ENCODE measurements around the gene EPHB1. TPM values are rescaled to one million over a fixed set of nuclear protein-coding genes. Genes with fewer than 3 reads are reported as not detected.

The EPHB1 gene
- total and polyA plus RNA-seq, 2 donors (not counting 3 experiments of a cell fraction or from before 2014, with no cell fraction given), result 1.3 to 5.2 TPM

GRCh38 chr3:135007607-135008006, 212.5 kb downstream of the EPHB1 start:
- ChIA-PET CTCF (interaction anchor here (0.7 kb wide), 1 partner anchor 10 kb away, joined by 3 read pairs; no protein-coding TSS in a partner anchor), POLR2A (no interaction called here)
- no peaks in the 10 kb centered on the region for H3K9me3 ChIP-seq (replicated peaks; ENCODE audit: control insufficient read depth, insufficient read depth, low read length)
- TF ChIP-seq GATA2 (IDR thresholded peaks at IDR 0.05; ENCODE audit: insufficient read depth, insufficient read length, low read depth, low read length), result peak; percentile 22
- TF ChIP-seq, protein P1, sequence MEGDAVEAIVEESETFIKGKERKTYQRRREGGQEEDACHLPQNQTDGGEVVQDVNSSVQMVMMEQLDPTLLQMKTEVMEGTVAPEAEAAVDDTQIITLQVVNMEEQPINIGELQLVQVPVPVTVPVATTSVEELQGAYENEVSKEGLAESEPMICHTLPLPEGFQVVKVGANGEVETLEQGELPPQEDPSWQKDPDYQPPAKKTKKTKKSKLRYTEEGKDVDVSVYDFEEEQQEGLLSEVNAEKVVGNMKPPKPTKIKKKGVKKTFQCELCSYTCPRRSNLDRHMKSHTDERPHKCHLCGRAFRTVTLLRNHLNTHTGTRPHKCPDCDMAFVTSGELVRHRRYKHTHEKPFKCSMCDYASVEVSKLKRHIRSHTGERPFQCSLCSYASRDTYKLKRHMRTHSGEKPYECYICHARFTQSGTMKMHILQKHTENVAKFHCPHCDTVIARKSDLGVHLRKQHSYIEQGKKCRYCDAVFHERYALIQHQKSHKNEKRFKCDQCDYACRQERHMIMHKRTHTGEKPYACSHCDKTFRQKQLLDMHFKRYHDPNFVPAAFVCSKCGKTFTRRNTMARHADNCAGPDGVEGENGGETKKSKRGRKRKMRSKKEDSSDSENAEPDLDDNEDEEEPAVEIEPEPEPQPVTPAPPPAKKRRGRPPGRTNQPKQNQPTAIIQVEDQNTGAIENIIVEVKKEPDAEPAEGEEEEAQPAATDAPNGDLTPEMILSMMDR (IDR thresholded peaks at IDR 0.05; ENCODE audit: extremely low read depth in 1 of 2, insufficient read depth in 1 of 2, low read depth in 1 of 2, low read length in 2 of 2), result no peak
- no peaks in the 10 kb centered on the region for H3K9me1 ChIP-seq (replicated peaks; ENCODE audit: control insufficient read depth, extremely low read depth, insufficient read depth, low read length)
- H3K9ac ChIP-seq (replicated peaks; ENCODE audit: extremely low read depth, insufficient read depth, low read length), result no peak overlapping the region
- DNase-seq (ENCODE audit: low read depth, low spot score) (peak; percentile 5), FAIRE-seq (no peak)
- dilution Hi-C loops (cut with MboI; ENCODE audit: extremely low pct_ligation_motif_present, low sequenced_read_pairs) (no loop called here), intact Hi-C loops (cut with micrococcal nuclease) (loop anchor here (5.0 kb wide), 1 partner anchor 210 kb away; the partner anchor contains the start of gene EPHB1)
- no peak overlapping the region for H2AFZ ChIP-seq (ENCODE audit: low read depth, low read length)
- no peaks in the 10 kb centered on the region for H4K20me1 ChIP-seq (replicated peaks; ENCODE audit: control insufficient read depth, extremely low read depth, insufficient read depth, low read length)
- H3K4me2 ChIP-seq (ENCODE audit: insufficient read depth, low read length), result no peak overlapping the region
- BruUV-seq (replicated peaks), result no TSS peak
- H3K27ac ChIP-seq (ENCODE audit: insufficient read depth, low read depth, low read length), result no peak overlapping the region
- no peak overlapping the region for H3K4me3 ChIP-seq (replicated peaks in 1 of 3; ENCODE audit: insufficient read depth in 1 of 3, low read depth in 1 of 3, low read length in 3 of 3)
- H3K4me1 ChIP-seq (ENCODE audit: control insufficient read depth, extremely low read depth, insufficient read depth, low read length), result no peaks in the 10 kb centered on the region
- no peaks in the 10 kb centered on the region for H3K27me3 ChIP-seq (ENCODE audit: control insufficient read depth in 2 of 2, insufficient read depth in 2 of 2, low read length in 2 of 2)
- H3K79me2 ChIP-seq (ENCODE audit: control insufficient read depth, insufficient read depth, low read length), result no peaks in the 10 kb centered on the region
- no peaks in the 10 kb centered on the region for H3K36me3 ChIP-seq (ENCODE audit: control insufficient read depth in 2 of 2, extremely low read depth in 1 of 2, insufficient read depth in 2 of 2, low read length in 2 of 2)

GRCh38 chr3:135008326-135008725, 213.3 kb downstream of the EPHB1 start:
- Histone ChIP-seq H3K4me3 (replicated peaks in 1 of 3; ENCODE audit: insufficient read depth in 1 of 3, low read depth in 1 of 3, low read length in 3 of 3) (no peak overlapping the region), H3K4me1 (ENCODE audit: control insufficient read depth, extremely low read depth, insufficient read depth, low read length) (no peaks in the 10 kb centered on the region), H3K9me1 (replicated peaks; ENCODE audit: control insufficient read depth, extremely low read depth, insufficient read depth, low read length) (no peaks in the 10 kb centered on the region), H3K27me3 (ENCODE audit: control insufficient read depth in 2 of 2, insufficient read depth in 2 of 2, low read length in 2 of 2) (no peaks in the 10 kb centered on the region), H3K79me2 (ENCODE audit: control insufficient read depth, insufficient read depth, low read length) (no peaks in the 10 kb centered on the region), H3K9me3 (replicated peaks; ENCODE audit: control insufficient read depth, insufficient read depth, low read length) (no peaks in the 10 kb centered on the region), H3K9ac (replicated peaks; ENCODE audit: extremely low read depth, insufficient read depth, low read length) (no peak overlapping the region), H4K20me1 (replicated peaks; ENCODE audit: control insufficient read depth, extremely low read depth, insufficient read depth, low read length) (no peaks in the 10 kb centered on the region), H3K27ac (ENCODE audit: insufficient read depth, low read depth, low read length) (no peak overlapping the region), H3K36me3 (ENCODE audit: control insufficient read depth in 2 of 2, extremely low read depth in 1 of 2, insufficient read depth in 2 of 2, low read length in 2 of 2) (no peaks in the 10 kb centered on the region), H3K4me2 (ENCODE audit: insufficient read depth, low read length) (no peak overlapping the region), H2AFZ (ENCODE audit: low read depth, low read length) (no peak overlapping the region)
- BruUV-seq (replicated peaks), result no TSS peak
- intact Hi-C loops (cut with micrococcal nuclease), result loop anchor here (5.0 kb wide), 1 partner anchor 211 kb away; the partner anchor contains the start of gene EPHB1
- no peak for DNase-seq (ENCODE audit: low read depth, low spot score)
- CTCF ChIA-PET, result interaction anchor here (0.7 kb wide), 1 partner anchor 11 kb away, joined by 3 read pairs; no protein-coding TSS in a partner anchor
- dilution Hi-C loops (cut with MboI; ENCODE audit: extremely low pct_ligation_motif_present, low sequenced_read_pairs), result no loop called here
- no peak for FAIRE-seq
- POLR2A ChIA-PET, result no interaction called here
- no peak for TF ChIP-seq POLR2A (IDR thresholded peaks at IDR 0.05; ENCODE audit: low read depth, low read length)
- TF ChIP-seq, protein P1 (IDR thresholded peaks at IDR 0.05; ENCODE audit: extremely low read depth in 1 of 2, insufficient read depth in 1 of 2, low read depth in 1 of 2, low read length in 2 of 2), result no peak
- TF ChIP-seq JUN (IDR thresholded peaks at IDR 0.05; ENCODE audit: borderline replicate concordance, insufficient read depth, insufficient read length, low read depth), result no peak
- TF ChIP-seq, protein P2, sequence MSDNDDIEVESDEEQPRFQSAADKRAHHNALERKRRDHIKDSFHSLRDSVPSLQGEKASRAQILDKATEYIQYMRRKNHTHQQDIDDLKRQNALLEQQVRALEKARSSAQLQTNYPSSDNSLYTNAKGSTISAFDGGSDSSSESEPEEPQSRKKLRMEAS (IDR thresholded peaks at IDR 0.05; ENCODE audit: insufficient read depth, insufficient read length), result no peak
- no peak for TF ChIP-seq POLR2AphosphoS5 (IDR thresholded peaks at IDR 0.05; ENCODE audit: insufficient read depth, low read depth, low read length)
- no peak for TF ChIP-seq MYC (IDR thresholded peaks at IDR 0.05; ENCODE audit: low read depth, low read length)
- no peak for TF ChIP-seq EZH2 (IDR thresholded peaks at IDR 0.05; ENCODE audit: borderline replicate concordance, low read depth, low read length, severe bottlenecking)
- TF ChIP-seq FOS (IDR thresholded peaks at IDR 0.05; ENCODE audit: borderline replicate concordance, insufficient read depth, low read length), result no peak
- TF ChIP-seq GATA2 (IDR thresholded peaks at IDR 0.05; ENCODE audit: insufficient read depth, insufficient read length, low read depth, low read length), result no peak
